ENCODE measurements around the gene C2.

C2 gene

GRCh38 chr6:31927242-31927862, at the start of gene C2:
Gene C2, plus strand, starts transcription at chr6:31927717. Its CDS starts 36 bp downstream, at chr6:31927753.
- no peak for DNase-seq (ENCODE audit: low spot score in 2 of 2)
- no peaks in the 10 kb centered on the region for H3K4me1 Mint-ChIP-seq

GRCh38 chr6:31878222-31878621, 49.3 kb upstream of the C2 start:
- no peak for DNase-seq (ENCODE audit: low spot score in 2 of 2)
- Mint-ChIP-seq H3K27me3 (no peaks in the 10 kb centered on the region), H3K9me3 (no peaks in the 10 kb centered on the region), H3K4me3 (no peak overlapping the region), H3K27ac (no peak overlapping the region), H3K36me3 (peaks cover 22% of the 10 kb centered on the region), H3K4me1 (no peaks in the 10 kb centered on the region)
- no peak for ATAC-seq (ENCODE audit: low read depth)

More at GRCh38 chr6:31927242-31927862, at the start of gene C2:
- H3K27ac Mint-ChIP-seq: no peak within 1 kb of the TSS
- no peak within 1 kb of the TSS for H3K4me3 Mint-ChIP-seq
- no peak for ATAC-seq (ENCODE audit: low read depth)
- peaks cover 5% of the 10 kb centered on the region for H3K27me3 Mint-ChIP-seq
- no peaks in the 10 kb centered on the region for H3K36me3 Mint-ChIP-seq
- no peaks in the 10 kb centered on the region for H3K9me3 Mint-ChIP-seq

- Mint-ChIP-seq H3K36me3 (peaks cover 24% of the 10 kb centered on the region), H3K4me1 (no peaks in the 10 kb centered on the region), H3K27me3 (no peaks in the 10 kb centered on the region), H3K27ac (no peak within 1 kb of the TSS), H3K4me3 (no peak within 1 kb of the TSS), H3K9me3 (no peaks in the 10 kb centered on the region)
- ATAC-seq (ENCODE audit: low read depth) (no peak), DNase-seq (ENCODE audit: low spot score in 2 of 2) (no peak)
These were observed 48.8 kb upstream of the C2 start, which contains the start of gene SLC44A4 for GRCh38 chr6:31878726-31879125. Gene SLC44A4, minus strand, starts transcription at chr6:31878997. Its CDS starts 17 bp downstream, at chr6:31878980.

- no peaks in the 10 kb centered on the region for H3K9me3 Mint-ChIP-seq
- no peaks in the 10 kb centered on the region for H3K27me3 Mint-ChIP-seq
- no peak overlapping the region for H3K27ac Mint-ChIP-seq
- H3K4me3 Mint-ChIP-seq: no peak overlapping the region
- ATAC-seq (ENCODE audit: low read depth) (no peak), DNase-seq (ENCODE audit: low spot score in 2 of 2) (no peak)
- H3K36me3 Mint-ChIP-seq: peaks cover 28% of the 10 kb centered on the region
- no peaks in the 10 kb centered on the region for H3K4me1 Mint-ChIP-seq
These were observed 48.4 kb upstream of the C2 start for GRCh38 chr6:31879143-31879542.

- ATAC-seq (ENCODE audit: low read depth): no peak
- no peak for DNase-seq (ENCODE audit: low spot score in 2 of 2)
- no peaks in the 10 kb centered on the region for H3K9me3 Mint-ChIP-seq
- H3K4me3 Mint-ChIP-seq: no peak overlapping the region
- no peaks in the 10 kb centered on the region for H3K27me3 Mint-ChIP-seq
- H3K27ac Mint-ChIP-seq: no peak overlapping the region
- peaks cover 29% of the 10 kb centered on the region for H3K36me3 Mint-ChIP-seq
- H3K4me1 Mint-ChIP-seq: no peaks in the 10 kb centered on the region
These were observed 47.6 kb upstream of the C2 start for GRCh38 chr6:31879901-31880300.

GRCh38 chr6:31880616-31881015, 46.9 kb upstream of the C2 start:
- Mint-ChIP-seq H3K9me3 (no peaks in the 10 kb centered on the region), H3K4me1 (no peaks in the 10 kb centered on the region), H3K27me3 (no peaks in the 10 kb centered on the region), H3K27ac (no peak overlapping the region), H3K36me3 (peaks cover 35% of the 10 kb centered on the region), H3K4me3 (no peak overlapping the region)
- ATAC-seq (ENCODE audit: low read depth): no peak
- no peak for DNase-seq (ENCODE audit: low spot score in 2 of 2)

GRCh38 chr6:31881136-31881859, 46.2 kb upstream of the C2 start:
- DNase-seq (ENCODE audit: low spot score in 2 of 2) (no peak), ATAC-seq (ENCODE audit: low read depth) (no peak)
- peaks cover 40% of the 10 kb centered on the region for H3K36me3 Mint-ChIP-seq
- H3K27ac Mint-ChIP-seq: no peak overlapping the region
- H3K4me3 Mint-ChIP-seq: no peak overlapping the region
- H3K27me3 Mint-ChIP-seq: no peaks in the 10 kb centered on the region
- no peaks in the 10 kb centered on the region for H3K4me1 Mint-ChIP-seq
- no peaks in the 10 kb centered on the region for H3K9me3 Mint-ChIP-seq

GRCh38 chr6:31882344-31882743, 45.2 kb upstream of the C2 start:
- Mint-ChIP-seq H3K27me3 (no peaks in the 10 kb centered on the region), H3K27ac (no peak overlapping the region), H3K9me3 (no peaks in the 10 kb centered on the region), H3K4me1 (no peaks in the 10 kb centered on the region), H3K4me3 (no peak overlapping the region), H3K36me3 (peaks cover 43% of the 10 kb centered on the region)
- ATAC-seq (ENCODE audit: low read depth): no peak
- DNase-seq (ENCODE audit: low spot score in 2 of 2): no peak

GRCh38 chr6:31883676-31884075, 43.8 kb upstream of the C2 start:
- Mint-ChIP-seq H3K27ac (no peak overlapping the region), H3K9me3 (no peaks in the 10 kb centered on the region), H3K36me3 (peaks cover 46% of the 10 kb centered on the region), H3K4me1 (no peaks in the 10 kb centered on the region), H3K4me3 (no peak overlapping the region), H3K27me3 (no peaks in the 10 kb centered on the region)
- no peak for DNase-seq (ENCODE audit: low spot score in 2 of 2)
- no peak for ATAC-seq (ENCODE audit: low read depth)

GRCh38 chr6:31884528-31885035, 42.9 kb upstream of the C2 start:
- H3K27me3 Mint-ChIP-seq: no peaks in the 10 kb centered on the region
- H3K9me3 Mint-ChIP-seq: no peaks in the 10 kb centered on the region
- H3K4me1 Mint-ChIP-seq: no peaks in the 10 kb centered on the region
- H3K36me3 Mint-ChIP-seq: peaks cover 48% of the 10 kb centered on the region
- no peak overlapping the region for H3K27ac Mint-ChIP-seq
- ATAC-seq (ENCODE audit: low read depth) (no peak), DNase-seq (ENCODE audit: low spot score in 2 of 2) (no peak)
- H3K4me3 Mint-ChIP-seq: no peak overlapping the region

GRCh38 chr6:31886541-31886991, 41.0 kb upstream of the C2 start:
- no peak for ATAC-seq (ENCODE audit: low read depth)
- Mint-ChIP-seq H3K4me3 (no peak overlapping the region), H3K36me3 (peaks cover 44% of the 10 kb centered on the region)

GRCh38 chr6:31887173-31888007, 40.1 kb upstream of the C2 start:
- DNase-seq (ENCODE audit: low spot score in 2 of 2) (no peak), ATAC-seq (ENCODE audit: low read depth) (no peak)
- Mint-ChIP-seq H3K9me3 (no peaks in the 10 kb centered on the region), H3K4me1 (no peaks in the 10 kb centered on the region), H3K27me3 (no peaks in the 10 kb centered on the region), H3K4me3 (no peak overlapping the region), H3K27ac (no peak overlapping the region), H3K36me3 (peaks cover 43% of the 10 kb centered on the region)

More at GRCh38 chr6:31886541-31886991, 41.0 kb upstream of the C2 start:
- Mint-ChIP-seq H3K27ac (no peak overlapping the region), H3K9me3 (no peaks in the 10 kb centered on the region), H3K27me3 (no peaks in the 10 kb centered on the region), H3K4me1 (no peaks in the 10 kb centered on the region)
- no peak for DNase-seq (ENCODE audit: low spot score in 2 of 2)

GRCh38 chr6:31888276-31889258, 39.0 kb upstream of the C2 start:
- Mint-ChIP-seq H3K27me3 (no peaks in the 10 kb centered on the region), H3K36me3 (peaks cover 48% of the 10 kb centered on the region), H3K4me3 (no peak overlapping the region), H3K27ac (no peak overlapping the region), H3K9me3 (no peaks in the 10 kb centered on the region), H3K4me1 (no peaks in the 10 kb centered on the region)
- peak; percentile 58 to 61 for DNase-seq (ENCODE audit: low spot score in 2 of 2)
- ATAC-seq (ENCODE audit: low read depth): peak; percentile 53
